HFFc6 (cell line): Measurements from ENCODE around the gene RNF2. TPM values are rescaled to one million over a fixed set of nuclear protein-coding genes. Genes with fewer than 3 reads are reported as not detected.

Experiments
- DNase-seq: peaks from one replicate; pipeline ENCODE4 v3.0.0-alpha.2; 2018
- H3K27ac Mint-ChIP-seq: 2 replicates; pipeline ENCODE4 v1.8.0; 2020; ENCODE audit warnings: mild to moderate bottlenecking, mixed read lengths
- H3K27me3 Mint-ChIP-seq: 2 replicates; pipeline ENCODE4 v1.8.0; 2021; ENCODE audit warnings: mild to moderate bottlenecking, moderate library complexity, mixed read lengths; ENCODE audit not compliant: insufficient read depth
- H3K36me3 Mint-ChIP-seq: 2 replicates; pipeline ENCODE4 v1.8.0; 2021; ENCODE audit warnings: low read depth, mixed read lengths
- H3K4me1 Mint-ChIP-seq: 2 replicates; pipeline ENCODE4 v1.8.0; 2020; ENCODE audit warnings: low read depth, mixed read lengths
- H3K4me3 Mint-ChIP-seq: 2 replicates; pipeline ENCODE4 v1.8.0; 2020; ENCODE audit warnings: mild to moderate bottlenecking, moderate library complexity, mixed read lengths
- H3K9me3 Mint-ChIP-seq: 2 replicates; pipeline ENCODE4 v1.8.0; 2020; ENCODE audit warnings: mild to moderate bottlenecking, mixed read lengths
- total RNA-seq, 6 experiments: library from RNA; stranded (reverse); fragmentation: NEBNext Ultra II Directional; extraction: Animal tissue kit (Norgen Biotek cat#: 25700); gene quantifications; 2 replicates in 1 of 6; 3 replicates in 5 of 6; pipeline ENCODE4 v1.2.3, GENCODE V29; 2021
- TF ChIP-seq, protein P1 (sequence below): fragments of 200-600 bp; sonication (generic); IDR thresholded peaks from 2 replicates; pipeline ENCODE4 v1.5.0; 2021; ENCODE audit warnings: antibody characterized with exemption, mild to moderate bottlenecking

RNF2 gene
- total RNA-seq, 6 experiments from 2014 or later = 19.0 to 24.7 (median 22.4) TPM

DNA sequence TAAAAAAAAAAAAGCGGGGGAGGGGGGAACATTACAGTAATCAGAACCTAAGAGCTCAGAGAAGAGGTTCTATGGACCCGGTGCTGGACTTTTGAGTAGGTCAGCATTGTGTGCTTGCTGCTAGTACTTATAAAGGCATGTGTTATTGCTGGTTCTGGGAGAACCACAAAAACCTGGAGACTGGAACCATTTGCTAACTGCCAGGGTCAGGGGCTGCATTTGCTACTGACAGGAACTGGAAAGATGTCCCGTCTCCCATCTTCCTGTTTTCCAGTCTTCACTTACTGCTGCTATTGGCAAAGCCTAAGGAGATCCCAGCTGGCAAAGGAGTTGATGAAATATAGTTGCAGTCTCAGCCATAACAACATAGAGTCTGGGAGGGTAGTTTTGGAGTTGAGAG, 4.3 kb downstream of the RNF2 start:
- TF ChIP-seq, protein P1, sequence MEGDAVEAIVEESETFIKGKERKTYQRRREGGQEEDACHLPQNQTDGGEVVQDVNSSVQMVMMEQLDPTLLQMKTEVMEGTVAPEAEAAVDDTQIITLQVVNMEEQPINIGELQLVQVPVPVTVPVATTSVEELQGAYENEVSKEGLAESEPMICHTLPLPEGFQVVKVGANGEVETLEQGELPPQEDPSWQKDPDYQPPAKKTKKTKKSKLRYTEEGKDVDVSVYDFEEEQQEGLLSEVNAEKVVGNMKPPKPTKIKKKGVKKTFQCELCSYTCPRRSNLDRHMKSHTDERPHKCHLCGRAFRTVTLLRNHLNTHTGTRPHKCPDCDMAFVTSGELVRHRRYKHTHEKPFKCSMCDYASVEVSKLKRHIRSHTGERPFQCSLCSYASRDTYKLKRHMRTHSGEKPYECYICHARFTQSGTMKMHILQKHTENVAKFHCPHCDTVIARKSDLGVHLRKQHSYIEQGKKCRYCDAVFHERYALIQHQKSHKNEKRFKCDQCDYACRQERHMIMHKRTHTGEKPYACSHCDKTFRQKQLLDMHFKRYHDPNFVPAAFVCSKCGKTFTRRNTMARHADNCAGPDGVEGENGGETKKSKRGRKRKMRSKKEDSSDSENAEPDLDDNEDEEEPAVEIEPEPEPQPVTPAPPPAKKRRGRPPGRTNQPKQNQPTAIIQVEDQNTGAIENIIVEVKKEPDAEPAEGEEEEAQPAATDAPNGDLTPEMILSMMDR = no peak
- no peaks in the 10 kb centered on the region; the same call in 1 of the 2 replicates for H3K27me3 Mint-ChIP-seq
- H3K27ac Mint-ChIP-seq = no peak overlapping the region
- H3K4me3 Mint-ChIP-seq = no peak overlapping the region
- H3K36me3 Mint-ChIP-seq = peaks cover 6% of the 10 kb centered on the region
- DNase-seq = no peak
- peaks cover 34% of the 10 kb centered on the region for H3K4me1 Mint-ChIP-seq
- H3K9me3 Mint-ChIP-seq = no peaks in the 10 kb centered on the region

- no peaks in the 10 kb centered on the region for H3K9me3 Mint-ChIP-seq
- no peaks in the 10 kb centered on the region; the same call in 1 of the 2 replicates for H3K27me3 Mint-ChIP-seq
- H3K4me3 Mint-ChIP-seq = no peak overlapping the region
- no peak for DNase-seq
- no peak overlapping the region for H3K27ac Mint-ChIP-seq
- peaks cover 6% of the 10 kb centered on the region for H3K36me3 Mint-ChIP-seq
- TF ChIP-seq, protein P1 = no peak
- peaks cover 29% of the 10 kb centered on the region for H3K4me1 Mint-ChIP-seq
Measured at GRCh38 chr1:185050823-185051451, 5.6 kb downstream of the RNF2 start.

GRCh38 chr1:185053204-185053603, 7.8 kb downstream of the RNF2 start:
- no peak overlapping the region for H3K27ac Mint-ChIP-seq
- no peaks in the 10 kb centered on the region for H3K9me3 Mint-ChIP-seq

GRCh38 chr1:185054365-185055060, 9.2 kb downstream of the RNF2 start:
- no peak overlapping the region for H3K4me3 Mint-ChIP-seq

More at GRCh38 chr1:185053204-185053603, 7.8 kb downstream of the RNF2 start:
- Mint-ChIP-seq H3K4me3 (no peak overlapping the region), H3K4me1 (peaks cover 17% of the 10 kb centered on the region; the same call in 1 of the 2 replicates), H3K36me3 (peaks cover 6% of the 10 kb centered on the region), H3K27me3 (no peaks in the 10 kb centered on the region; the same call in 1 of the 2 replicates)
- DNase-seq = no peak
- TF ChIP-seq, protein P1 = no peak

GRCh38 chr1:185058110-185058509, 12.8 kb downstream of the RNF2 start:
- Mint-ChIP-seq H3K9me3 (no peaks in the 10 kb centered on the region), H3K4me1 (peaks cover 22% of the 10 kb centered on the region), H3K27me3 (no peaks in the 10 kb centered on the region), H3K36me3 (peaks cover 13% of the 10 kb centered on the region), H3K27ac (no peak overlapping the region), H3K4me3 (no peak overlapping the region)
- no peak for DNase-seq
- TF ChIP-seq, protein P1 = no peak

More at GRCh38 chr1:185054365-185055060, 9.2 kb downstream of the RNF2 start:
- Mint-ChIP-seq H3K36me3 (peaks cover 6% of the 10 kb centered on the region), H3K4me1 (0 out of 2 replicates have a peak, but pooled peaks cover 10% of the 10 kb centered on the region), H3K9me3 (no peaks in the 10 kb centered on the region), H3K27ac (no peak overlapping the region), H3K27me3 (no peaks in the 10 kb centered on the region; the same call in 1 of the 2 replicates)
- TF ChIP-seq, protein P1 = no peak
- no peak for DNase-seq
